ENCODE measurements around the gene MEAK7. TPM values are rescaled to one million over a fixed set of nuclear protein-coding genes. Genes with fewer than 3 reads are reported as not detected.

Gene MEAK7
- total RNA-seq, 1 experiment from 2014 or later, result 30.9 TPM

DNA sequence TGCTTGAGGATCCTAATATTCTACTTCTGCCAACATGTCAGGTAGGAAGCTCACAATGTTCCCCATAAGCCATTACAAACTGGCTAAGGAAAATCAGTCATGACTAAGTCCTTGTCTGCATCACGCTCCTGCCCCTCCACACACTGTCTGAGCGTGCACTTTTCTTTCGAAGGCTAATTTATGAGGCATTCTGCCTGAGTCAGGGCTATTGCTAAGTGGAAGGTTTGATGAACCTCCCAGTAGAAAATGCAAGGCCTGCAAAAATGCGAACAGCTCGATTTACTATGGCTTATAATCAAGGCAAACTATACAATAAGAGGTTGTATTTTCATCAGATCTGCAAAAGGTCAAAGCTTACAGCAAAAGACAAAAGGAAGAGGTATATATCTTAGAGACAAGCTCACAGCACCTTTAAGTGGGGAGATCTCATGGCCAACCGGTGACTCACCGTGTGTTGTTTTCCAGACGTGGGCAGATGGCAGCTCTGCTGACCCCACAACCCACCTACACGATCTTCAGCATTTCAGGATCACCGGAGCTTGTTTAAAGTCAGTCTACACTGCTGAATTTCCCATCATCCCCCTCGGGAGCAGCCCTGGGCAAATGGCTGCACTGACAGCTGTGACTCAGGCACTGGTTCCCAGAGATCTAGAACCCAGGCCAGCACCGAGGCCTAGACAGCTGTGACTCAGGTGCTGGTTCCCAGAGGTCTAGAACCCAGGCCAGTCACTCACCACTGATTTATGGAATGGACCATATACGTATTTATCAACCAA, 26.1 kb downstream of the MEAK7 start:
- Histone ChIP-seq H3K4me1 (peaks cover 9% of the 10 kb centered on the region), H3K9me3 (peaks cover 5% of the 10 kb centered on the region), H3K36me3 (ENCODE audit: control insufficient read depth, insufficient read depth, low read length) (peaks cover 2% of the 10 kb centered on the region; the same call in 1 of the 2 replicates), H3K4me3 (ENCODE audit: low read depth, low read length) (no peak overlapping the region), H3K27me3 (replicated peaks; ENCODE audit: control insufficient read depth, insufficient read depth, low read length) (no peaks in the 10 kb centered on the region)
- H3K27me3 Mint-ChIP-seq (ENCODE audit: insufficient read depth, unreplicated experiment), result no peaks in the 10 kb centered on the region
- DNase-seq, result no peak
- BruUV-seq (replicated peaks), result TSS peak; percentile 36
- H3K9me3 Mint-ChIP-seq (ENCODE audit: unreplicated experiment), result peaks cover 25% of the 10 kb centered on the region
- POLR2A ChIA-PET, result no interaction called here
- peaks cover 22% of the 10 kb centered on the region for H3K36me3 Mint-ChIP-seq (ENCODE audit: insufficient read depth, unreplicated experiment)
- no peak overlapping the region for H3K27ac Mint-ChIP-seq (ENCODE audit: unreplicated experiment)
- CTCF ChIA-PET, result no interaction called here
- peaks cover 12% of the 10 kb centered on the region for H3K4me1 Mint-ChIP-seq (ENCODE audit: low read depth, unreplicated experiment)
- H3K4me3 Mint-ChIP-seq (ENCODE audit: unreplicated experiment), result no peak overlapping the region
- TF ChIP-seq, protein P1, sequence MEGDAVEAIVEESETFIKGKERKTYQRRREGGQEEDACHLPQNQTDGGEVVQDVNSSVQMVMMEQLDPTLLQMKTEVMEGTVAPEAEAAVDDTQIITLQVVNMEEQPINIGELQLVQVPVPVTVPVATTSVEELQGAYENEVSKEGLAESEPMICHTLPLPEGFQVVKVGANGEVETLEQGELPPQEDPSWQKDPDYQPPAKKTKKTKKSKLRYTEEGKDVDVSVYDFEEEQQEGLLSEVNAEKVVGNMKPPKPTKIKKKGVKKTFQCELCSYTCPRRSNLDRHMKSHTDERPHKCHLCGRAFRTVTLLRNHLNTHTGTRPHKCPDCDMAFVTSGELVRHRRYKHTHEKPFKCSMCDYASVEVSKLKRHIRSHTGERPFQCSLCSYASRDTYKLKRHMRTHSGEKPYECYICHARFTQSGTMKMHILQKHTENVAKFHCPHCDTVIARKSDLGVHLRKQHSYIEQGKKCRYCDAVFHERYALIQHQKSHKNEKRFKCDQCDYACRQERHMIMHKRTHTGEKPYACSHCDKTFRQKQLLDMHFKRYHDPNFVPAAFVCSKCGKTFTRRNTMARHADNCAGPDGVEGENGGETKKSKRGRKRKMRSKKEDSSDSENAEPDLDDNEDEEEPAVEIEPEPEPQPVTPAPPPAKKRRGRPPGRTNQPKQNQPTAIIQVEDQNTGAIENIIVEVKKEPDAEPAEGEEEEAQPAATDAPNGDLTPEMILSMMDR (IDR thresholded peaks at IDR 0.05; ENCODE audit: insufficient read depth in 1 of 2, low read depth in 1 of 2, low read length in 1 of 2, severe bottlenecking in 1 of 2, unreplicated experiment in 1 of 2), result no peak
- intact Hi-C loops (cut with micrococcal nuclease; ENCODE audit: unreplicated experiment), result no loop called here

DNA sequence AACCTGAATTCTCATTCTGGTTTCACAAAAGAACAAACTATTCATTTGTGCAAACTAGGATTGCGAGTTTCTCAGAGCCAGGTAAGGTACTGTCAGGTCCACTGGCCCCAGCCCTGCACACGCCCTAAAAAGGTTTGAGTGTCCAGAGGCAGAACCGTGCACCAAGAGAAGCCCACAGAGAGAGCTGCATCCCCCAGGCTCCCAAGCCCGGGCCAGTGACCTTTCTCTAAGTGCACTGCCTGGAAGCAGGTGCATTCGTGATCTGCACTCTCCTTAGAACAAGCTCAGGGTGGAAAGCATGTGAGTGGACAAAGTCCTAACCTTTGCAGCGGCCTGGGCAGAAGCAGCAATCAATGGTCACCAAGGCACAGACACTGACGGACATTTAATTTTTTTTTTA, 26.8 kb downstream of the MEAK7 start:
- ChIA-PET CTCF (no interaction called here), POLR2A (no interaction called here)
- peaks cover 7% of the 10 kb centered on the region for H3K9me3 ChIP-seq
- H3K27ac Mint-ChIP-seq (ENCODE audit: unreplicated experiment), result no peak overlapping the region
- TF ChIP-seq, protein P1 (IDR thresholded peaks at IDR 0.05; ENCODE audit: insufficient read depth in 1 of 2, low read depth in 1 of 2, low read length in 1 of 2, severe bottlenecking in 1 of 2, unreplicated experiment in 1 of 2), result no peak
- BruUV-seq (replicated peaks), result no TSS peak
- peaks cover 2% of the 10 kb centered on the region; the same call in 1 of the 2 replicates for H3K36me3 ChIP-seq (ENCODE audit: control insufficient read depth, insufficient read depth, low read length)
- no peak for DNase-seq
- intact Hi-C loops (cut with micrococcal nuclease; ENCODE audit: unreplicated experiment), result no loop called here
- peaks cover 32% of the 10 kb centered on the region for H3K9me3 Mint-ChIP-seq (ENCODE audit: unreplicated experiment)
- peaks cover 22% of the 10 kb centered on the region for H3K36me3 Mint-ChIP-seq (ENCODE audit: insufficient read depth, unreplicated experiment)
- no peaks in the 10 kb centered on the region for H3K27me3 Mint-ChIP-seq (ENCODE audit: insufficient read depth, unreplicated experiment)
- no peaks in the 10 kb centered on the region for H3K27me3 ChIP-seq (replicated peaks; ENCODE audit: control insufficient read depth, insufficient read depth, low read length)
- H3K4me1 Mint-ChIP-seq (ENCODE audit: low read depth, unreplicated experiment), result peaks cover 12% of the 10 kb centered on the region
- peaks cover 9% of the 10 kb centered on the region for H3K4me1 ChIP-seq
- H3K4me3 ChIP-seq (ENCODE audit: low read depth, low read length), result no peak overlapping the region
- H3K4me3 Mint-ChIP-seq (ENCODE audit: unreplicated experiment), result no peak overlapping the region

DNA sequence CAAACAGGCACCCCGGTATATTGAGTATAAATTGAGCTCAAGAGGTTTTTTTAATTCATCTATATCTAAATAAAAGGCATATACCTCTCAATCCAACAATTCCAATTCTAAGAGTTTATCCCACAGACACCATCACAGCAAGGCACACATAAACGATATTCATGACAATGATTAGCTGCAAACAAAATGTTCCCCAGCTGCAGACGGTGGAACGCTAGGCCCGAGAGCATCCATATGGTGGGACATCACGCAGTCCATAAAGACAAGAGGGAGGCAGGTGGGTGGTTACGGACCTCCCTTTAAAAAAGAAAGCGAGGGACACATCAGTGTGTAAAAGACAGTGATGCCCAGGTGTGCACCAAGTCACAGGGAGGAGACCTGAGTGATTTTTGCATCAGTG, 28.1 kb downstream of the MEAK7 start:
- Mint-ChIP-seq H3K36me3 (ENCODE audit: insufficient read depth, unreplicated experiment) (peaks cover 14% of the 10 kb centered on the region), H3K4me1 (ENCODE audit: low read depth, unreplicated experiment) (peaks cover 12% of the 10 kb centered on the region), H3K4me3 (ENCODE audit: unreplicated experiment) (no peak overlapping the region), H3K9me3 (ENCODE audit: unreplicated experiment) (peaks cover 44% of the 10 kb centered on the region), H3K27ac (ENCODE audit: unreplicated experiment) (no peak overlapping the region), H3K27me3 (ENCODE audit: insufficient read depth, unreplicated experiment) (no peaks in the 10 kb centered on the region)
- peaks cover 13% of the 10 kb centered on the region for H3K9me3 ChIP-seq
- no TSS peak for BruUV-seq (replicated peaks)
- H3K27me3 ChIP-seq (replicated peaks; ENCODE audit: control insufficient read depth, insufficient read depth, low read length), result no peaks in the 10 kb centered on the region
- H3K4me1 ChIP-seq, result peaks cover 9% of the 10 kb centered on the region
- CTCF ChIA-PET, result interaction anchor here (0.7 kb wide), 1 partner anchor 12 kb away, joined by 3 read pairs; no protein-coding TSS in a partner anchor
- intact Hi-C loops (cut with micrococcal nuclease; ENCODE audit: unreplicated experiment), result no loop called here
- peaks cover 2% of the 10 kb centered on the region; the same call in 1 of the 2 replicates for H3K36me3 ChIP-seq (ENCODE audit: control insufficient read depth, insufficient read depth, low read length)
- H3K4me3 ChIP-seq (ENCODE audit: low read depth, low read length), result no peak overlapping the region
- TF ChIP-seq, protein P1 (IDR thresholded peaks at IDR 0.05; ENCODE audit: insufficient read depth in 1 of 2, low read depth in 1 of 2, low read length in 1 of 2, severe bottlenecking in 1 of 2, unreplicated experiment in 1 of 2), result no peak
- POLR2A ChIA-PET, result interaction anchor here (0.7 kb wide), 1 partner anchor 80 kb away, joined by 3 read pairs; no protein-coding TSS in a partner anchor
- DNase-seq, result no peak
